ENCODE results near the gene CHML. TPM values are rescaled to one million over a fixed set of nuclear protein-coding genes. Genes with fewer than 3 reads are reported as not detected.

CHML gene
- total and polyA plus RNA-seq, 2 donors (not counting 1 experiment from before 2014, with no cell fraction given) = 9.7 to 34.0 TPM

DNA sequence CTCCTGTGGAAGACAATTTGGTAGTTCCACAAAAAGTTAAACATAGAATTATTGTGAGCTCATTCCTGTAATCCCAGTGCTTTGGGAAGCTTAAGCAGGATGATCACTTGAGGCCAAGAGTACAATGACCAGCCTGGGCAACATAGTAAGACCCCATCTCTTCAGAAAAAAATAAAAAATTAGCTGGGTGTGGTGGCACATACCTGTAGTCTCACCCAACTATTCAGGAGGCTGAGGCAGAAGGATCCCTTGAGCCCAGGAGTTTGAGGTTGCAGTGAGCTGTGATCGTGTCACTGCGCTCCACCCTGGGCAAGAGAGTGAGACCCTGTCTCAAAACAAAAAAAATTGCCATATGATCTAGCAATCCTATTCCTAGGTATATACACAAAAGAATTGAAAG lies 4.1 kb upstream of the CHML start:
- Histone ChIP-seq H3K4me1 (ENCODE audit: control insufficient read depth in 2 of 2, insufficient read depth in 2 of 2, low read length in 2 of 2) (peaks cover 5 to 7% of the 10 kb centered on the region in 2 donors), H4K20me1 (ENCODE audit: control insufficient read depth, insufficient read depth, low read length, poor library complexity, severe bottlenecking) (no peaks in the 10 kb centered on the region), H3K9ac (ENCODE audit: low read length) (no peak overlapping the region), H3K4me2 (replicated peaks; ENCODE audit: low read depth, low read length, poor library complexity, severe bottlenecking) (no peak overlapping the region), H3K9me3 (ENCODE audit: control extremely low read depth in 1 of 3, control insufficient read depth in 2 of 3, insufficient read depth in 1 of 3, low read length in 2 of 3) (peaks cover 0 to 4% (median 0%) of the 10 kb centered on the region in 3 donors), H3K27ac (ENCODE audit: low read length in 2 of 2) (no peak overlapping the region), H3K79me2 (ENCODE audit: control insufficient read depth, insufficient read depth, low read length) (peaks cover 3% of the 10 kb centered on the region), H3K27me3 (replicated peaks in 1 of 4; ENCODE audit: control extremely low read depth in 1 of 4, control insufficient read depth in 3 of 4, insufficient read depth in 4 of 4, low read length in 3 of 4) (no peaks in the 10 kb centered on the region), H2AFZ (ENCODE audit: insufficient read depth, low read depth, low read length, poor library complexity, severe bottlenecking) (no peak overlapping the region), H3K4me3 (ENCODE audit: control extremely low read depth in 1 of 5, extremely low read depth in 1 of 5, insufficient read depth in 1 of 5, low read depth in 2 of 5, low read length in 4 of 5) (no peak overlapping the region), H3K36me3 (replicated peaks in 1 of 2; ENCODE audit: control extremely low read depth in 1 of 2, control insufficient read depth in 1 of 2, extremely low read depth in 1 of 2, insufficient read depth in 2 of 2, low read length in 1 of 2) (no peaks in the 10 kb centered on the region)
- no peak for DNase-seq
- WGBS (ENCODE audit: insufficient coverage) = no CpG with 5 or more reads among the region's 2 CpGs
- intact Hi-C loops (cut with micrococcal nuclease) = no loop called here
- ChIA-PET CTCF (no interaction called here), POLR2A (no interaction called here)
- Mint-ChIP-seq H3K4me1 (peaks cover 15% of the 10 kb centered on the region), H3K27ac (no peak overlapping the region), H3K9me3 (ENCODE audit: insufficient read depth) (peaks cover 3% of the 10 kb centered on the region), H3K4me3 (no peak overlapping the region), H3K27me3 (no peaks in the 10 kb centered on the region)
- no peak for TF ChIP-seq EZH2 (IDR thresholded peaks at IDR 0.05; ENCODE audit: borderline replicate concordance, insufficient read depth, low read depth, low read length, poor library complexity, severe bottlenecking)
- TF ChIP-seq, protein P1, sequence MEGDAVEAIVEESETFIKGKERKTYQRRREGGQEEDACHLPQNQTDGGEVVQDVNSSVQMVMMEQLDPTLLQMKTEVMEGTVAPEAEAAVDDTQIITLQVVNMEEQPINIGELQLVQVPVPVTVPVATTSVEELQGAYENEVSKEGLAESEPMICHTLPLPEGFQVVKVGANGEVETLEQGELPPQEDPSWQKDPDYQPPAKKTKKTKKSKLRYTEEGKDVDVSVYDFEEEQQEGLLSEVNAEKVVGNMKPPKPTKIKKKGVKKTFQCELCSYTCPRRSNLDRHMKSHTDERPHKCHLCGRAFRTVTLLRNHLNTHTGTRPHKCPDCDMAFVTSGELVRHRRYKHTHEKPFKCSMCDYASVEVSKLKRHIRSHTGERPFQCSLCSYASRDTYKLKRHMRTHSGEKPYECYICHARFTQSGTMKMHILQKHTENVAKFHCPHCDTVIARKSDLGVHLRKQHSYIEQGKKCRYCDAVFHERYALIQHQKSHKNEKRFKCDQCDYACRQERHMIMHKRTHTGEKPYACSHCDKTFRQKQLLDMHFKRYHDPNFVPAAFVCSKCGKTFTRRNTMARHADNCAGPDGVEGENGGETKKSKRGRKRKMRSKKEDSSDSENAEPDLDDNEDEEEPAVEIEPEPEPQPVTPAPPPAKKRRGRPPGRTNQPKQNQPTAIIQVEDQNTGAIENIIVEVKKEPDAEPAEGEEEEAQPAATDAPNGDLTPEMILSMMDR (IDR thresholded peaks at IDR 0.05) = no peak
- ATAC-seq (ENCODE audit: low read depth) = no peak

DNA sequence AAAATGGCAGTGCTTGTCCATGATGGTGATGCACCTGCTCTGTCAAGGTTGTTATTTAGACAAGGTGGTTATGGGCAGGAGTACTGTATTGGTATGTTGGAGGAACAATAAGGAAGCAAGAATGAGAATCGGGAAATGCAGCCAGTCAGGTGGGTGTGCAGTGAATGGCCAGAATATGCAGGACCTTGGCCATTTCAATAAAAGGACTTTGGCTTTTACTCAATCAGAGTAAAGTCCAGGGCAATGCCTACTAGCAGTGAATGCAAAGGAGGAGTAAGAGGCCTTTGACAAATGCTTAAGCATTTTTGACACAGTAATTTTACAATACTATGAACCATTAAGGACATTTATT lies 2.4 kb upstream of the CHML start:
- DNase-seq = no peak
- H3K27me3 Mint-ChIP-seq = no peaks in the 10 kb centered on the region
- H3K27ac ChIP-seq (ENCODE audit: low read length in 2 of 2) = no peak overlapping the region
- H3K4me3 ChIP-seq (ENCODE audit: control extremely low read depth in 1 of 5, extremely low read depth in 1 of 5, insufficient read depth in 1 of 5, low read depth in 2 of 5, low read length in 4 of 5) = no peak overlapping the region
- ChIA-PET POLR2A (interaction anchor here (1.1 kb wide), 1 partner anchor 33 kb away, joined by 3 read pairs; no protein-coding TSS in a partner anchor), CTCF (interaction anchor here (1.0 to 1.6 kb wide), 2 partner anchors 15 to 20 kb away, joined by 4 read pairs; no protein-coding TSS in a partner anchor)
- no peaks in the 10 kb centered on the region for H4K20me1 ChIP-seq (ENCODE audit: control insufficient read depth, insufficient read depth, low read length, poor library complexity, severe bottlenecking)
- intact Hi-C loops (cut with micrococcal nuclease) = no loop called here
- no peaks in the 10 kb centered on the region for H3K36me3 ChIP-seq (replicated peaks in 1 of 2; ENCODE audit: control extremely low read depth in 1 of 2, control insufficient read depth in 1 of 2, extremely low read depth in 1 of 2, insufficient read depth in 2 of 2, low read length in 1 of 2)
- H3K4me1 ChIP-seq (ENCODE audit: control insufficient read depth in 2 of 2, insufficient read depth in 2 of 2, low read length in 2 of 2) = peaks cover 16 to 20% of the 10 kb centered on the region in 2 donors
- 100% methylated on average over 1 of the region's 1 CpG for WGBS (ENCODE audit: insufficient coverage)
- H3K4me3 Mint-ChIP-seq = no peak overlapping the region
- H3K27me3 ChIP-seq (replicated peaks in 1 of 4; ENCODE audit: control extremely low read depth in 1 of 4, control insufficient read depth in 3 of 4, insufficient read depth in 4 of 4, low read length in 3 of 4) = no peaks in the 10 kb centered on the region
- H3K9ac ChIP-seq (ENCODE audit: low read length) = no peak overlapping the region
- no peak for ATAC-seq (ENCODE audit: low read depth)
- H3K4me2 ChIP-seq (replicated peaks; ENCODE audit: low read depth, low read length, poor library complexity, severe bottlenecking) = no peak overlapping the region
- H3K27ac Mint-ChIP-seq = no peak overlapping the region
- H3K9me3 Mint-ChIP-seq (ENCODE audit: insufficient read depth) = peaks cover 3% of the 10 kb centered on the region
- no peak overlapping the region for H2AFZ ChIP-seq (ENCODE audit: insufficient read depth, low read depth, low read length, poor library complexity, severe bottlenecking)
- peaks cover 0 to 4% (median 0%) of the 10 kb centered on the region in 3 donors for H3K9me3 ChIP-seq (ENCODE audit: control extremely low read depth in 1 of 3, control insufficient read depth in 2 of 3, insufficient read depth in 1 of 3, low read length in 2 of 3)
- H3K79me2 ChIP-seq (ENCODE audit: control insufficient read depth, insufficient read depth, low read length) = peaks cover 20% of the 10 kb centered on the region
- peaks cover 29% of the 10 kb centered on the region for H3K4me1 Mint-ChIP-seq
- TF ChIP-seq, protein P1 (IDR thresholded peaks at IDR 0.05) = no peak
- no peak for TF ChIP-seq EZH2 (IDR thresholded peaks at IDR 0.05; ENCODE audit: borderline replicate concordance, insufficient read depth, low read depth, low read length, poor library complexity, severe bottlenecking)
